ENCODE measurements around the gene CD68.

Gene CD68

GRCh38 chr17:7541074-7541621, 38.3 kb upstream of the CD68 start:
- no peak overlapping the region for H3K9ac ChIP-seq (ENCODE audit: low read length)
- WGBS (ENCODE audit: extremely low coverage, insufficient coverage, insufficient read length), result no CpG with 5 or more reads among the region's 9 CpGs

GRCh38 chr17:7544911-7545310, 34.5 kb upstream of the CD68 start:
- DNase-seq, result no peak
- Histone ChIP-seq H3K36me3 (ENCODE audit: control insufficient read depth in 1 of 2, insufficient read depth in 2 of 2, low read length in 2 of 2) (no peaks in the 10 kb centered on the region), H3K4ac (ENCODE audit: low read depth, low read length) (no peak overlapping the region), H3K18ac (ENCODE audit: low read length) (no peak overlapping the region), H4K91ac (ENCODE audit: low read depth, low read length) (no peak overlapping the region), H3K27ac (ENCODE audit: low read depth, low read length) (no peak overlapping the region), H2BK5ac (ENCODE audit: low read depth, low read length, poor library complexity) (no peak overlapping the region), H3K23ac (ENCODE audit: low read length) (no peak overlapping the region), H3K27me3 (ENCODE audit: insufficient read depth, low read length) (no peaks in the 10 kb centered on the region), H3K4me3 (ENCODE audit: low read depth, low read length) (no peak overlapping the region), H2AFZ (ENCODE audit: insufficient read depth, low read length, poor library complexity) (no peak overlapping the region), H4K8ac (ENCODE audit: low read depth, low read length) (no peak overlapping the region), H2BK12ac (ENCODE audit: low read length) (no peak overlapping the region), H3K79me1 (ENCODE audit: low read length) (peaks cover 6% of the 10 kb centered on the region), H3K79me2 (ENCODE audit: control insufficient read depth, insufficient read depth, low read length, poor library complexity) (no peaks in the 10 kb centered on the region), H2BK120ac (ENCODE audit: insufficient read depth, low read length, poor library complexity) (no peak overlapping the region), H3K4me2 (ENCODE audit: low read length) (no peak overlapping the region), H4K12ac (ENCODE audit: low read depth, low read length) (no peak overlapping the region), H3K14ac (ENCODE audit: low read length) (no peak overlapping the region), H3K9ac (ENCODE audit: low read length) (no peak overlapping the region), H3K9me3 (ENCODE audit: insufficient read depth, low read depth, low read length) (no peaks in the 10 kb centered on the region), H2AK5ac (ENCODE audit: low read length) (no peak overlapping the region), H3K4me1 (ENCODE audit: control insufficient read depth in 1 of 2, insufficient read depth in 2 of 2, low read length in 2 of 2) (peaks cover 6 to 10% of the 10 kb centered on the region in 2 experiments)
- no CpG with 5 or more reads among the region's 6 CpGs for WGBS (ENCODE audit: extremely low coverage, insufficient coverage, insufficient read length)

More at GRCh38 chr17:7541074-7541621, 38.3 kb upstream of the CD68 start:
- no peak overlapping the region for H3K23ac ChIP-seq (ENCODE audit: low read length)
- H3K18ac ChIP-seq (ENCODE audit: low read length), result no peak overlapping the region
- no peak overlapping the region for H4K91ac ChIP-seq (ENCODE audit: low read depth, low read length)
- peaks cover 13% of the 10 kb centered on the region for H3K9me3 ChIP-seq (ENCODE audit: insufficient read depth, low read depth, low read length)
- no peak overlapping the region for H3K4ac ChIP-seq (ENCODE audit: low read depth, low read length)
- no peaks in the 10 kb centered on the region for H3K36me3 ChIP-seq (ENCODE audit: control insufficient read depth in 1 of 2, insufficient read depth in 2 of 2, low read length in 2 of 2)
- no peak for DNase-seq
- no peak overlapping the region for H3K4me3 ChIP-seq (ENCODE audit: low read depth, low read length)
- no peak overlapping the region for H4K12ac ChIP-seq (ENCODE audit: low read depth, low read length)
- H4K8ac ChIP-seq (ENCODE audit: low read depth, low read length), result no peak overlapping the region
- no peak overlapping the region for H2BK120ac ChIP-seq (ENCODE audit: insufficient read depth, low read length, poor library complexity)
- no peak overlapping the region for H3K27ac ChIP-seq (ENCODE audit: low read depth, low read length)
- H3K4me1 ChIP-seq (ENCODE audit: control insufficient read depth in 1 of 2, insufficient read depth in 2 of 2, low read length in 2 of 2), result no peaks in the 10 kb centered on the region
- no peaks in the 10 kb centered on the region for H3K79me2 ChIP-seq (ENCODE audit: control insufficient read depth, insufficient read depth, low read length, poor library complexity)
- H3K27me3 ChIP-seq (ENCODE audit: insufficient read depth, low read length), result no peaks in the 10 kb centered on the region
- H2AK5ac ChIP-seq (ENCODE audit: low read length), result no peak overlapping the region
- no peak overlapping the region for H3K4me2 ChIP-seq (ENCODE audit: low read length)
- H3K79me1 ChIP-seq (ENCODE audit: low read length), result no peaks in the 10 kb centered on the region
- H3K14ac ChIP-seq (ENCODE audit: low read length), result no peak overlapping the region
- no peak overlapping the region for H2BK12ac ChIP-seq (ENCODE audit: low read length)
- no peak overlapping the region for H2BK5ac ChIP-seq (ENCODE audit: low read depth, low read length, poor library complexity)
- H2AFZ ChIP-seq (ENCODE audit: insufficient read depth, low read length, poor library complexity), result no peak overlapping the region

GRCh38 chr17:7548585-7549400, 30.6 kb upstream of the CD68 start, which contains the start of gene TNFSF12:
Gene TNFSF12 (plus strand): TSS chr17:7549058. CDS start chr17:7549154, 96 bp downstream.
- H4K8ac ChIP-seq (ENCODE audit: low read depth, low read length), result peak within 1 kb of the TSS; percentile 87
- peaks cover 6 to 10% of the 10 kb centered on the region in 2 experiments for H3K4me1 ChIP-seq (ENCODE audit: control insufficient read depth in 1 of 2, insufficient read depth in 2 of 2, low read length in 2 of 2)
- no peak within 1 kb of the TSS for H2AK5ac ChIP-seq (ENCODE audit: low read length)

GRCh38 chr17:7549401-7550055, 29.9 kb upstream of the CD68 start:
- Histone ChIP-seq H3K4me2 (ENCODE audit: low read length) (peak overlapping the region; percentile 99), H2BK120ac (ENCODE audit: insufficient read depth, low read length, poor library complexity) (no peak overlapping the region), H3K27ac (ENCODE audit: low read depth, low read length) (no peak overlapping the region), H4K12ac (ENCODE audit: low read depth, low read length) (peak overlapping the region; percentile 56), H4K8ac (ENCODE audit: low read depth, low read length) (peak overlapping the region; percentile 56), H3K79me2 (ENCODE audit: control insufficient read depth, insufficient read depth, low read length, poor library complexity) (no peaks in the 10 kb centered on the region), H4K91ac (ENCODE audit: low read depth, low read length) (no peak overlapping the region), H2BK5ac (ENCODE audit: low read depth, low read length, poor library complexity) (no peak overlapping the region), H3K4me1 (ENCODE audit: control insufficient read depth in 1 of 2, insufficient read depth in 2 of 2, low read length in 2 of 2) (peaks cover 6 to 10% of the 10 kb centered on the region in 2 experiments), H2AFZ (ENCODE audit: insufficient read depth, low read length, poor library complexity) (peak overlapping the region; percentile 33), H3K9ac (ENCODE audit: low read length) (no peak overlapping the region), H2AK5ac (ENCODE audit: low read length) (no peak overlapping the region), H3K79me1 (ENCODE audit: low read length) (peaks cover 6% of the 10 kb centered on the region), H2BK12ac (ENCODE audit: low read length) (no peak overlapping the region), H3K27me3 (ENCODE audit: insufficient read depth, low read length) (no peaks in the 10 kb centered on the region), H3K4me3 (ENCODE audit: low read depth, low read length) (no peak overlapping the region), H3K4ac (ENCODE audit: low read depth, low read length) (no peak overlapping the region), H3K9me3 (ENCODE audit: insufficient read depth, low read depth, low read length) (no peaks in the 10 kb centered on the region), H3K14ac (ENCODE audit: low read length) (no peak overlapping the region), H3K23ac (ENCODE audit: low read length) (no peak overlapping the region), H3K36me3 (ENCODE audit: control insufficient read depth in 1 of 2, insufficient read depth in 2 of 2, low read length in 2 of 2) (no peaks in the 10 kb centered on the region), H3K18ac (ENCODE audit: low read length) (no peak overlapping the region)
- no CpG with 5 or more reads among the region's 20 CpGs for WGBS (ENCODE audit: extremely low coverage, insufficient coverage, insufficient read length)
- DNase-seq, result no peak

More at GRCh38 chr17:7548585-7549400, 30.6 kb upstream of the CD68 start, which contains the start of gene TNFSF12:
- Histone ChIP-seq H3K4ac (ENCODE audit: low read depth, low read length) (peak within 1 kb of the TSS; percentile 16), H3K79me1 (ENCODE audit: low read length) (peaks cover 6% of the 10 kb centered on the region), H3K4me3 (ENCODE audit: low read depth, low read length) (peak within 1 kb of the TSS; percentile 79), H3K9ac (ENCODE audit: low read length) (peak within 1 kb of the TSS; percentile 65), H3K79me2 (ENCODE audit: control insufficient read depth, insufficient read depth, low read length, poor library complexity) (no peaks in the 10 kb centered on the region), H4K91ac (ENCODE audit: low read depth, low read length) (peak within 1 kb of the TSS; percentile 72), H2AFZ (ENCODE audit: insufficient read depth, low read length, poor library complexity) (peak within 1 kb of the TSS; percentile 87), H2BK120ac (ENCODE audit: insufficient read depth, low read length, poor library complexity) (no peak within 1 kb of the TSS), H2BK5ac (ENCODE audit: low read depth, low read length, poor library complexity) (no peak within 1 kb of the TSS), H3K36me3 (ENCODE audit: control insufficient read depth in 1 of 2, insufficient read depth in 2 of 2, low read length in 2 of 2) (no peaks in the 10 kb centered on the region), H3K27me3 (ENCODE audit: insufficient read depth, low read length) (no peaks in the 10 kb centered on the region), H3K23ac (ENCODE audit: low read length) (no peak within 1 kb of the TSS), H3K18ac (ENCODE audit: low read length) (peak within 1 kb of the TSS; percentile 74), H3K4me2 (ENCODE audit: low read length) (peak within 1 kb of the TSS; percentile 99), H3K9me3 (ENCODE audit: insufficient read depth, low read depth, low read length) (no peaks in the 10 kb centered on the region), H2BK12ac (ENCODE audit: low read length) (no peak within 1 kb of the TSS), H3K27ac (ENCODE audit: low read depth, low read length) (no peak within 1 kb of the TSS), H3K14ac (ENCODE audit: low read length) (peak within 1 kb of the TSS; percentile 96), H4K12ac (ENCODE audit: low read depth, low read length) (peak within 1 kb of the TSS; percentile 90)
- no CpG with 5 or more reads among the region's 65 CpGs for WGBS (ENCODE audit: extremely low coverage, insufficient coverage, insufficient read length)
- peak in 1 of 2 donors; percentile 44 for DNase-seq
